Measurements from ENCODE around the gene CCDC18.

- TF ChIP-seq CTCF (conservative IDR thresholded peaks at IDR 0.05; ENCODE audit: low read length) (no peak), EZH2phosphoT487 (IDR thresholded peaks at IDR 0.05; ENCODE audit: borderline replicate concordance, low read depth, low read length) (no peak)
Observed at GRCh38 chr1:93251966-93252365, 71.4 kb downstream of the CCDC18 start.

Data from OCI-LY7 (cell line).